Stimulated activated CD8-positive, alpha-beta memory T cell treated with anti-CD3 and anti-CD28 coated beads, Interleukin-12 subunit alpha, Interleukin-12 subunit beta, amount 100 ng/mL, for 4 hours (primary cell): ENCODE results near the gene TBC1D30.
"Not testable (repeated sequence)": the region's sequence is repeated elsewhere in the genome, so short reads cannot be mapped to it uniquely, and the experiment has no call there.

Experiments used
- DNase-seq: peaks from one replicate; pipeline ENCODE4 v3.0.0-alpha.2; 2020; ENCODE audit warnings: low read depth

Gene TBC1D30

GRCh38 chr12:64824500-64825142 lies at the start of gene TBC1D30:
Gene TBC1D30 (plus strand): TSS chr12:64824647. CDS start chr12:64824880, 233 bp downstream.
- DNase-seq: no peak

GRCh38 chr12:64775147-64775736 lies 49.2 kb upstream of the TBC1D30 start:
- not testable (repeated sequence) for DNase-seq

GRCh38 chr12:64779354-64779974 lies 45.0 kb upstream of the TBC1D30 start:
- no peak for DNase-seq

- DNase-seq: no peak
Measured at GRCh38 chr12:64780132-64780530, 44.3 kb upstream of the TBC1D30 start.

GRCh38 chr12:64780531-64781279 lies 43.7 kb upstream of the TBC1D30 start:
- no peak for DNase-seq

GRCh38 chr12:64781280-64782190 lies 42.9 kb upstream of the TBC1D30 start:
- no peak for DNase-seq

- no peak for DNase-seq
Measured at GRCh38 chr12:64782191-64782876, 42.1 kb upstream of the TBC1D30 start.

- no peak for DNase-seq
Measured at GRCh38 chr12:64785838-64786237, 38.6 kb upstream of the TBC1D30 start.

GRCh38 chr12:64790166-64790565 lies 34.3 kb upstream of the TBC1D30 start:
- no peak for DNase-seq

GRCh38 chr12:64791036-64791435 lies 33.4 kb upstream of the TBC1D30 start:
- DNase-seq: no peak

GRCh38 chr12:64792128-64792527 lies 32.3 kb upstream of the TBC1D30 start:
- no peak for DNase-seq

GRCh38 chr12:64793610-64794009 lies 30.8 kb upstream of the TBC1D30 start:
- DNase-seq: no peak

- no peak for DNase-seq
Measured at GRCh38 chr12:64794305-64794704, 30.1 kb upstream of the TBC1D30 start.

- DNase-seq: no peak
Measured at GRCh38 chr12:64796205-64796845, 28.1 kb upstream of the TBC1D30 start.

GRCh38 chr12:64797156-64797555 lies 27.3 kb upstream of the TBC1D30 start:
- no peak for DNase-seq

- DNase-seq: no peak
Measured at GRCh38 chr12:64798165-64798564, 26.3 kb upstream of the TBC1D30 start.

- DNase-seq: no peak
Measured at GRCh38 chr12:64800640-64801039, 23.8 kb upstream of the TBC1D30 start.

- no peak for DNase-seq
Measured at GRCh38 chr12:64801381-64801780, 23.1 kb upstream of the TBC1D30 start.

GRCh38 chr12:64802180-64802775 lies 22.2 kb upstream of the TBC1D30 start:
- DNase-seq: not testable (repeated sequence)

- no peak for DNase-seq
Measured at GRCh38 chr12:64806173-64806572, 18.3 kb upstream of the TBC1D30 start.
